GM12801 (cell line): ENCODE measurements around the gene PPARG.

ENCODE experiments used
- CTCF ChIP-seq: IDR thresholded peaks from one replicate; pipeline ENCODE4 v1.5.1; 2011; ENCODE audit warnings: control low read depth; ENCODE audit not compliant: insufficient read length; ENCODE audit errors: extremely low read depth

Gene PPARG

GRCh38 chr3:12285003-12285555 lies 3.8 kb upstream of the PPARG start:
- TF ChIP-seq CTCF, result no peak

GRCh38 chr3:12286504-12286903 lies 2.4 kb upstream of the PPARG start:
- no peak for TF ChIP-seq CTCF

GRCh38 chr3:12286927-12287726 lies 1.7 kb upstream of the PPARG start:
- TF ChIP-seq CTCF, result no peak

GRCh38 chr3:12287727-12288181 lies 1.1 kb upstream of the PPARG start:
- no peak for TF ChIP-seq CTCF

- TF ChIP-seq CTCF, result no peak
Observed at GRCh38 chr3:12289524-12289923, 654 bp downstream of the PPARG start.

- no peak for TF ChIP-seq CTCF
Observed at GRCh38 chr3:12292770-12293169, 3.9 kb downstream of the PPARG start.

- TF ChIP-seq CTCF, result no peak
Observed at GRCh38 chr3:12294885-12295580, 6.2 kb downstream of the PPARG start.
